ENCODE data around the gene GRK2. TPM values are rescaled to one million over a fixed set of nuclear protein-coding genes. Genes with fewer than 3 reads are reported as not detected.

The GRK2 gene
- total RNA-seq, 1 donor from 2014 or later, result 53.1 TPM

GRCh38 chr11:67251841-67252240, 14.4 kb upstream of the GRK2 start:
- no peak for DNase-seq (ENCODE audit: extremely low spot score, unreplicated experiment)
- TF ChIP-seq CTCF (conservative IDR thresholded peaks at IDR 0.05), result no peak
- H3K27me3 Mint-ChIP-seq, result no peaks in the 10 kb centered on the region
- peaks cover 19% of the 10 kb centered on the region for H3K4me1 Mint-ChIP-seq (ENCODE audit: unreplicated experiment)
- H3K27ac Mint-ChIP-seq, result peak overlapping the region; percentile 86
- H3K4me3 Mint-ChIP-seq, result no peak overlapping the region
- H3K9me3 Mint-ChIP-seq, result peaks cover 4% of the 10 kb centered on the region
- peaks cover 69% of the 10 kb centered on the region for H3K36me3 Mint-ChIP-seq

DNA sequence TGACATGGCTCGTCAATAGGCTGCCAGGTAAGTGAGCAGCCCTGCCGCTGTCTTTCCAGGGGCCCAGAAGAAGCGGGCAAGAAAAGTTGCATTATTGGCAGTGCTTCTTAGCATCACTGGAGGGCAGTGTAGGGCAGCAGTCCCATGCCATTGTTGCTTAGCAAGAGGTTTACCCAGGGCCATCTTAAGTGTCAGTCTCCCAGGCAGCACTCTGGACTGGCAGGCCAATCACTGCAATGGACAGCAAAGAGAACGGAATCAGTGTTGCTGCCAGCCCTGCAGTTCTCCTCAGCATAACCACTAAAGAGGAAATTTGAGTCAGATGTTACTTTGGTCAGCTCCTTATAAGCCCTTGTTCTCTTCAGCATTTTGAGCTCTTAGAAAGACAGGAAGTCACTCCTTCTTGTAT, 13.4 kb upstream of the GRK2 start:
- Mint-ChIP-seq H3K27ac (peak overlapping the region; percentile 86), H3K9me3 (peaks cover 4% of the 10 kb centered on the region), H3K36me3 (peaks cover 69% of the 10 kb centered on the region), H3K4me3 (peak overlapping the region; percentile 66), H3K4me1 (ENCODE audit: unreplicated experiment) (peaks cover 20% of the 10 kb centered on the region), H3K27me3 (no peaks in the 10 kb centered on the region)
- no peak for DNase-seq (ENCODE audit: extremely low spot score, unreplicated experiment)
- peak; percentile 53 for TF ChIP-seq CTCF (conservative IDR thresholded peaks at IDR 0.05)

GRCh38 chr11:67253872-67254624, 12.2 kb upstream of the GRK2 start:
- TF ChIP-seq CTCF (conservative IDR thresholded peaks at IDR 0.05), result no peak
- Mint-ChIP-seq H3K4me1 (ENCODE audit: unreplicated experiment) (peaks cover 14% of the 10 kb centered on the region), H3K36me3 (peaks cover 57% of the 10 kb centered on the region), H3K4me3 (peak overlapping the region; percentile 71), H3K9me3 (no peaks in the 10 kb centered on the region), H3K27ac (peak overlapping the region; percentile 86), H3K27me3 (no peaks in the 10 kb centered on the region)
- DNase-seq (ENCODE audit: extremely low spot score, unreplicated experiment), result peak; percentile 69

GRCh38 chr11:67254798-67255197, 11.5 kb upstream of the GRK2 start:
- peak overlapping the region; percentile 86 for H3K27ac Mint-ChIP-seq
- no peaks in the 10 kb centered on the region for H3K27me3 Mint-ChIP-seq
- no peak for DNase-seq (ENCODE audit: extremely low spot score, unreplicated experiment)
- H3K9me3 Mint-ChIP-seq, result no peaks in the 10 kb centered on the region
- H3K36me3 Mint-ChIP-seq, result peaks cover 49% of the 10 kb centered on the region
- TF ChIP-seq CTCF (conservative IDR thresholded peaks at IDR 0.05), result no peak
- H3K4me3 Mint-ChIP-seq, result peak overlapping the region; percentile 71
- peaks cover 7% of the 10 kb centered on the region for H3K4me1 Mint-ChIP-seq (ENCODE audit: unreplicated experiment)

GRCh38 chr11:67255353-67255752, 10.9 kb upstream of the GRK2 start:
- DNase-seq (ENCODE audit: extremely low spot score, unreplicated experiment), result no peak
- H3K4me3 Mint-ChIP-seq, result peak overlapping the region; percentile 20
- TF ChIP-seq CTCF (conservative IDR thresholded peaks at IDR 0.05), result no peak
- H3K27ac Mint-ChIP-seq, result peak overlapping the region; percentile 86
- H3K36me3 Mint-ChIP-seq, result peaks cover 49% of the 10 kb centered on the region
- no peaks in the 10 kb centered on the region for H3K9me3 Mint-ChIP-seq
- H3K4me1 Mint-ChIP-seq (ENCODE audit: unreplicated experiment), result peaks cover 7% of the 10 kb centered on the region
- no peaks in the 10 kb centered on the region for H3K27me3 Mint-ChIP-seq
